Retinal pigment epithelial cell (primary cell): Measurements from ENCODE around the gene RB1.

Source experiments
- DNase-seq: peaks from one replicate; pipeline ENCODE4 v3.0.0-alpha.2; 2010; ENCODE audit warnings: low read depth
- H3K4me3 ChIP-seq: 2 replicates; pipeline ENCODE4 v1.5.1; 2011; ENCODE audit warnings: mild to moderate bottlenecking, low read length, control low read depth, moderate library complexity
- TF ChIP-seq, protein P1 (sequence below): conservative IDR thresholded peaks from 2 replicates; pipeline ENCODE4 v1.5.1; 2011; ENCODE audit warnings: low read depth, low read length, control low read depth, inconsistent platforms

Gene RB1

DNA sequence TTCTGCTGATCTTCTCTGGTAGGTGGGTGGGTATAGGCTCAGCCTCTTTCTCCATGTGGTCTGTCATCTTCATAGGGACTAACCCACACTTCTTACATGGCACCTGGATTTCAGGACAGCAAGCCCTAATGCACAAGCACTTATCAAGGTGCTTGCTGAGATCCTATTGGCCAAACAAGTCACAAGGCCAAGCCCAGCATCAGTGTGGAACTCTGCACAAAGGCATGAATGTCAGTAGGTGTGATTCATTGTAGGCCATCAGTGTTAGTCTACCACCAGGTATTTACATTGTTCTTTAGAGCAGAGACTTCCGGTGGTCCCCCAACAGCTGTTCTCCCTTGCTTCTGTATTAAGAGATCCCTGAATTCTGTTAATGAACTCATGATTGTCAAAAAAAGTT, 8.3 kb upstream of the RB1 start:
- no peak overlapping the region for H3K4me3 ChIP-seq
- TF ChIP-seq, protein P1, sequence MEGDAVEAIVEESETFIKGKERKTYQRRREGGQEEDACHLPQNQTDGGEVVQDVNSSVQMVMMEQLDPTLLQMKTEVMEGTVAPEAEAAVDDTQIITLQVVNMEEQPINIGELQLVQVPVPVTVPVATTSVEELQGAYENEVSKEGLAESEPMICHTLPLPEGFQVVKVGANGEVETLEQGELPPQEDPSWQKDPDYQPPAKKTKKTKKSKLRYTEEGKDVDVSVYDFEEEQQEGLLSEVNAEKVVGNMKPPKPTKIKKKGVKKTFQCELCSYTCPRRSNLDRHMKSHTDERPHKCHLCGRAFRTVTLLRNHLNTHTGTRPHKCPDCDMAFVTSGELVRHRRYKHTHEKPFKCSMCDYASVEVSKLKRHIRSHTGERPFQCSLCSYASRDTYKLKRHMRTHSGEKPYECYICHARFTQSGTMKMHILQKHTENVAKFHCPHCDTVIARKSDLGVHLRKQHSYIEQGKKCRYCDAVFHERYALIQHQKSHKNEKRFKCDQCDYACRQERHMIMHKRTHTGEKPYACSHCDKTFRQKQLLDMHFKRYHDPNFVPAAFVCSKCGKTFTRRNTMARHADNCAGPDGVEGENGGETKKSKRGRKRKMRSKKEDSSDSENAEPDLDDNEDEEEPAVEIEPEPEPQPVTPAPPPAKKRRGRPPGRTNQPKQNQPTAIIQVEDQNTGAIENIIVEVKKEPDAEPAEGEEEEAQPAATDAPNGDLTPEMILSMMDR: no peak
- no peak for DNase-seq

DNA sequence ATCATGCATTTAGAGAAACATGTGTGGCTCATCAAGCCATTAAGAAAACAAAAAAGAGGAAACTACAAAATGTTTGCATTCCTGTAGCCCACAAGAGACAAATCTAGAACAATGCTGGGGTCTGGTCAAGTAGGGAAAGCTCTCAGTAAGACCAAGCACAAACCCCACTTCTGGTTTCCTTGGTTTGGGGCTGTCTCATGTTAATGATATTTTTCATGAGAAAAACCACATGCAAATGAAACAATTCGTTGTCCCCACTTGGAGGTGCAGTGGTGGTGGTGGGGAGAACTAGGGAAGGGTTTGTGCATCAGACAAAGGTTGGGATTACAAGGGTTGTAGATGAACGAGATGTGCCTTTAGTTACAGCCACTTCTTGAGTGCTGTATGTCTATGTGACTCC, 7.0 kb upstream of the RB1 start:
- DNase-seq: no peak
- TF ChIP-seq, protein P1: no peak
- no peak overlapping the region for H3K4me3 ChIP-seq

DNA sequence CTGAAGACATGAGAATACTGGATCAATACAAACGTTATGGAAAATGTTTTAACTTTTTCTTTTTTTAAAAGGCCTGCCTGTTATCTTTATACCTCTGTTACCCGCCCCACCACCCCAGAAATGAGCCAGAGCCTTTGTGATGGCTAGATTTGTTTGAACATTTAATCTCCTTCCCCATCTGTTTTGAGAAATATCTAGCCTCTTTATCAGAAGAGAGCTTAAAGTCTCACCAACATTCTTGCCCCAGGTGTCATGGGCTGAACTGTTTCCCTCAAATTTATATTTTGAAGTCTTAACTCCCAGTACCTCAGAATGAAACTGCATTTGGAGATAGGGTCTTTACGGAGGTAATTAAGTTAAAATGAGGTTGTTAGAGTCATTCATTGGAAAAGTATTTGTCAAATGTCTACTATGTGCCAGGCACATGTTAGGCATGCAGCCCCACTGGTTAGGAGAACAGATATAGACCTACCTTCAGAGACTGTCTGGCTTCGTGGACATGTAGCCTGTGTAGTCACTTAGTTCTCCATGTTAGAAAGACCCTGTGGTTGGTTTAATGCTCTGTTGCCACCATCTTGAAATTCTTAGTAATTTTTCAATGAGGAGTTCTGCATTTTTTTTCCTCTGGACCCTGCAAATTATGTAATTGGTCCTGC, 6.3 kb upstream of the RB1 start:
- TF ChIP-seq, protein P1: no peak
- no peak for DNase-seq
- no peak overlapping the region for H3K4me3 ChIP-seq

DNA sequence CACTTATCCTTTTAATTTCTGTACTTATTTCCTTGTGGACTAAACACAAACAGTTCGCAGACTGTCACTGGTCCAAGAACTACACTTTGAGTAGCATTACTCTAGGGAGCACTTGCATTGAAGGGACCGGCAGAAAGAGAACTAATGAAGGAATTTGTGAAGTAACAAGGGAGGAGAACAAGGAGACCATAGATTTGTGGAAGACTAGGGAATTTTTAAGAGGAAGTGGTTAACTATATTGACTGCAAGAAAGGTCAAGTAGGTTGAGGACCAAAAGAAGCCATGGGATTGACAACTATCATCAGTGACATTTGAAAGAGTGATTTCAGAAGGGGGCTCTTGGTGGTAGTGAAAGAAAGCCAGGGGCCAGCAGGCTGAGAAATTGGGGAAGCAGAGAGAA, 4.0 kb upstream of the RB1 start:
- H3K4me3 ChIP-seq: no peak overlapping the region
- TF ChIP-seq, protein P1: no peak
- DNase-seq: no peak

DNA sequence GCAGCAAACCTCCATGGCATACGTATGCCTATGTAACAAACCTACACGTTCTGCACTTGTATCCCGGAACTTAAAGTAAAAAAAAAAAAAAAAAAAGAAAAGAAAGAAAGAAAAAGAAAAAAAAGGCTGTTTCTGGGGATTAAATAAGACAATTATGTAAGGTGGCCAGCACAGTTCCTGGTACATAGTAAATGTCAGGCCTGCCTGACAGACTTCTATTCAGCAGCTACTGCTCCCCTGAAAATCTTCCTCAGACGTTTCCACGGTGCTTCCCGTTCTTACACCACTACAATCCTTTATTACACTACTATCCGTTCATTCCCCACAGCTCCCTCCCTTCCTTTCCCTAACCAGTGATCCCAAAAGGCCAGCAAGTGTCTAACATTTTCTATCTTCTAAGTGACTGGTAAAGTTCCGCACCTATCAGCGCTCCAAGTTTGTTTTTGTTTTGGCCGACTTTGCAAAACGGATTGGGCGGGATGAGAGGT, 636 bp upstream of the RB1 start:
- TF ChIP-seq, protein P1: no peak
- peak overlapping the region; percentile 83 for H3K4me3 ChIP-seq
- no peak for DNase-seq

DNA sequence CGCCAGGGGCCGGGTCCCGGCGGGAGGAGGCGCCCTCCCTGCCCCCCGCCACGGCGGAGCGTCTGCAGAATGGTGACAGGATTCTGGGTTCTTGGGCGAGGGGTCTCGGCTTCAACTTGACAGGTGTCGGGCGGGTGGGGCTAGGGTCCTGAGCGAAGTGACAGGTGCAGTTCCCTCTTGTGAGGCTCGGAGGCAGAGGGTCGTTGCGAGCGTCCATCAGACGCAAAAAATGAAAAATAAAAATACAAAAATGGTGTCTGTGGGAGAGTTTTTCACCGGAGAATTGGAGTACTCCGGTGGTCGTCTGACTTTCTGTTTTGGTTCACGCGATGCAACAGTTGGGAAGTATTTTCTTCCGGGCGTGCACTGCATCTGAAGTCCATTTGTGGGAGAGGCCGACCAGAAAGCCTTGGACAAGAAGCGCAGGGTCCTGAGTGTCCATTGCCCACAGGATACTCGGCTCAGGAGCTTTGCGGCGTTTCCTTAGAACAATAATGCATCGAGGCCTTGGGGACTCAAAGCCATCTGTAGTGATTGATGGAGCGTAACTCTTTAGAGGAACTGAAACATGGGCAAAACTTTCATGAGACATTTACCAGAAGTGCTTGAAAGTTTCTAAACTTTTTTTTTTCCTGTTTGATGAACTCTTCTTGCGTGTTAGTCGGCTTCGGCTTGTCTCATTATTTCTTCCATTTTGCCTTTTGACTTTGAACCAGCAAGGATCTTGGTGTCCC, 759 bp downstream of the RB1 start:
- TF ChIP-seq, protein P1: no peak
- DNase-seq: no peak
- peak overlapping the region; percentile 83 for H3K4me3 ChIP-seq

DNA sequence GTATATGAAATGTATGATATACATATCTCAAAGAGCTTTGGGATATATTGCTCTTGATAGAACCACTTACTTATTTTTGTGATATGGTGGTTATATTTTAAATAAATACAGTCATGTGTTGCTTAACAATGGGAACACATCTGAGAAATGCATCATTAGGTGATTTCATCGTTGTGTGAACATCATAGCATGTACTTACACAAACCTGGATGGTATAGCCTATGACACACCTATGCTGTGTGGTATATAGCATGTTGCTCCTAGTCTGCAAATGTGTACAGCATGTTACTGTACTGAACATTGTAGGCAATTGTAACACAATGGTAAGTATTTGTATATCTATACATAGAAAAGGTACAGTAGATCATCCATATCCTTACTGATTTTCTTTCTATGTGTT, 7.7 kb downstream of the RB1 start:
- TF ChIP-seq, protein P1: no peak
- DNase-seq: no peak
- no peak overlapping the region for H3K4me3 ChIP-seq
